ENCODE data around the gene TMEM201.

DNA sequence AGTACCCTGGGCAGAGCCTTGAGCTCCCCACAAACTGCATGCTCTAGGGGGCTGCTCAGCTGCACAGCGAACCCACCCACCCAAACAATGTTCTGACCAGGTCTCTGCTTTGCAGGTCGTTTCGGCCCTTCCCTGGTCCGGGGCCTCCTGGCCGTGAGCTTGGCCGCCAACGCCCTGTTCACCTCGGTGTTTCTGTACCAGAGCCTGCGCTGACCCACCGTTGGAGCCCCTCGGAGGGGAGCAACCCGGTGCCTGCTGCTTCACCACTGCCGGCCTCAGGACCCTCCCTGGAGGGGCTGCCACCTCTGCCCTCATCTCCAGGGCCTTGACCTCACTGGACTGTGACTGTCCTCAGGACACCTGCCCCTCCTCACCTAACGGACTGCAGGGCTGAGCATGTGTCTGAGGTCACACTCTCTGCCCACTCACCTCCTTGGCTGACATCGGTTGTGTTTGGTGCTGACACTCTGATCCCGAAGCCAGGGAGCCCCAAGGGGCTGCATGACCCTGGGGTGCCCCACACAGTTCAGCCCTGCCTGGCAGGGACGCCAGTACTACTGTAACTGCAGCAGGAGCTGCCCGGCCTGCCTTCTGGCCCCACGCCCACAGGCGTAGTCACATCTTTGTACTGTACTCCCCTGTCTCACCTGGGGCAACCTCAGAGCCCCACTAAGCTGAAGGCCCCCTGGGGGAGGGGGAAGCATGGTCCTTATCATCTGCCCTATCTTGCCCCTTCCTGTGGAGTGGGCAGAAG is 24.3 kb downstream of the TMEM201 start:
- TF ChIP-seq SP1 (IDR thresholded peaks at IDR 0.05): no peak
- no peak for TF ChIP-seq SUZ12 (IDR thresholded peaks at IDR 0.05)
- TF ChIP-seq, protein P1, sequence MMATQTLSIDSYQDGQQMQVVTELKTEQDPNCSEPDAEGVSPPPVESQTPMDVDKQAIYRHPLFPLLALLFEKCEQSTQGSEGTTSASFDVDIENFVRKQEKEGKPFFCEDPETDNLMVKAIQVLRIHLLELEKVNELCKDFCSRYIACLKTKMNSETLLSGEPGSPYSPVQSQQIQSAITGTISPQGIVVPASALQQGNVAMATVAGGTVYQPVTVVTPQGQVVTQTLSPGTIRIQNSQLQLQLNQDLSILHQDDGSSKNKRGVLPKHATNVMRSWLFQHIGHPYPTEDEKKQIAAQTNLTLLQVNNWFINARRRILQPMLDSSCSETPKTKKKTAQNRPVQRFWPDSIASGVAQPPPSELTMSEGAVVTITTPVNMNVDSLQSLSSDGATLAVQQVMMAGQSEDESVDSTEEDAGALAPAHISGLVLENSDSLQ (IDR thresholded peaks at IDR 0.05): no peak
- TF ChIP-seq ZNF384 (IDR thresholded peaks at IDR 0.05): no peak
- TF ChIP-seq HDGF (IDR thresholded peaks at IDR 0.05; ENCODE audit: borderline replicate concordance): no peak
- no peak for TF ChIP-seq FOXA1 (IDR thresholded peaks at IDR 0.05)
- TF ChIP-seq CTBP1 (IDR thresholded peaks at IDR 0.05; ENCODE audit: borderline replicate concordance): no peak
- TF ChIP-seq FOXK2 (IDR thresholded peaks at IDR 0.05): no peak
- TF ChIP-seq BHLHE40 (IDR thresholded peaks at IDR 0.05; ENCODE audit: borderline replicate concordance): no peak
